Neutrophil (primary cell): Measurements from ENCODE around the gene PCAT7.

ENCODE experiments used
- H3K27ac ChIP-seq: fragments of 200-600 bp; sonication (generic); 2 replicates; pipeline ENCODE4 v1.5.1; 2016; ENCODE audit warnings: mild to moderate bottlenecking, moderate library complexity
- H3K27me3 ChIP-seq: fragments of 200-600 bp; sonication (generic); 2 replicates; pipeline ENCODE4 v1.6.0; 2016; ENCODE audit warnings: mild to moderate bottlenecking
- H3K36me3 ChIP-seq: fragments of 200-600 bp; sonication (generic); 2 replicates; pipeline ENCODE4 v1.5.1; 2017
- H3K4me1 ChIP-seq, 2 experiments: fragments of 200-600 bp in 1 of 2; sonication (generic) in 1 of 2; 1 replicate in 1 of 2; 2 replicates in 1 of 2; pipeline versions ENCODE4 v1.5.1 to v1.6.1; 2013 to 2016; ENCODE audit warnings: low read depth in 1 of 2, low read length in 1 of 2, mild to moderate bottlenecking in 1 of 2, moderate library complexity in 1 of 2; ENCODE audit not compliant: control insufficient read depth in 1 of 2, insufficient read depth in 1 of 2
- H3K4me3 ChIP-seq, 2 experiments: fragments of 200-600 bp in 1 of 2; sonication (generic) in 1 of 2; 1 replicate in 1 of 2; 2 replicates in 1 of 2; pipeline ENCODE4 v1.5.1; 2013 to 2016; ENCODE audit warnings: low read depth in 1 of 2, low read length in 1 of 2, mild to moderate bottlenecking in 1 of 2, moderate library complexity in 1 of 2
- H3K9me3 ChIP-seq: fragments of 200-600 bp; sonication (generic); 2 replicates; pipeline ENCODE4 v1.5.1; 2016
- TF ChIP-seq, protein P1 (sequence below): fragments of 200-600 bp; sonication (generic); IDR thresholded peaks from 2 replicates; pipeline ENCODE4 v1.5.1; 2016; ENCODE audit warnings: antibody characterized with exemption

PCAT7 gene

DNA sequence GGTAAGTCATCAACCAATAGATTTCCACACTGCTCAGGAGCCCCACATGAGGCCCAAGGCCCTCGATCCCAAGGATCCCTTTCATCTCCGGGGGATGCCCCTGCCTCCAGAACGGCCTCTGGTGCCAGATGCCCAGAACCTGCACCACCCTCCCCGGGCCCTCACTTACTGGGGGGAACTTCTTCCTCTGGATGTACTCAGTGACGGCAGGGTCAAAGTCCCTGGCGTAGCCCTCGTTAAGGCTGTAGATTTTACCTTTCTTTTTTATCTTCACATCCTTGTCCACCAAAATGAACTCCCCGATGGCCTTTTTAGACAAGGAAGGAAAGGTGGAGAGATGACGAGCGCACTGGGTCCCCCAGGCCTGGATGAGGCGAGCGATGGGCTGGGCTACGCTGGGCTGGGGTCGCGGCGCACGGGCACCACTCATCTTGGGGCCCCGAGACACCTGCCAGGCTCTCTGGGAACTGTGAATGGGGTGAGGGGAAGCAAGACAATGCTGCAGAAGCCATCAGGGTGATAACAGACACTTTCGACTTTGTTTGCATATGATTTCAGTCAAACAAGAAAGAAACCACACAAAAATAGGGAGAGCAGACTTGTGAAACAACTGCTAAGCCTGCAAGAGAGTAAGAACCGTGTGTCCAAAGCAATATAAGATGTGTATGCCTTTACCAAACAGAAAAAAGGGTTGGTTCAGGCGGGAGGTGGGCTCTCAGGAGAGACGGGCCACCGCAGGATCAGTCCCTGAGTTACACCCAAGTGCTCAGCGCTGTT, 52.0 kb downstream of the PCAT7 start:
- Histone ChIP-seq H3K27ac (no peak overlapping the region), H3K4me3 (no peak overlapping the region), H3K4me1 (peaks cover 4 to 5% of the 10 kb centered on the region in 2 experiments), H3K36me3 (no peaks in the 10 kb centered on the region), H3K9me3 (no peaks in the 10 kb centered on the region), H3K27me3 (no peaks in the 10 kb centered on the region)
- TF ChIP-seq, protein P1, sequence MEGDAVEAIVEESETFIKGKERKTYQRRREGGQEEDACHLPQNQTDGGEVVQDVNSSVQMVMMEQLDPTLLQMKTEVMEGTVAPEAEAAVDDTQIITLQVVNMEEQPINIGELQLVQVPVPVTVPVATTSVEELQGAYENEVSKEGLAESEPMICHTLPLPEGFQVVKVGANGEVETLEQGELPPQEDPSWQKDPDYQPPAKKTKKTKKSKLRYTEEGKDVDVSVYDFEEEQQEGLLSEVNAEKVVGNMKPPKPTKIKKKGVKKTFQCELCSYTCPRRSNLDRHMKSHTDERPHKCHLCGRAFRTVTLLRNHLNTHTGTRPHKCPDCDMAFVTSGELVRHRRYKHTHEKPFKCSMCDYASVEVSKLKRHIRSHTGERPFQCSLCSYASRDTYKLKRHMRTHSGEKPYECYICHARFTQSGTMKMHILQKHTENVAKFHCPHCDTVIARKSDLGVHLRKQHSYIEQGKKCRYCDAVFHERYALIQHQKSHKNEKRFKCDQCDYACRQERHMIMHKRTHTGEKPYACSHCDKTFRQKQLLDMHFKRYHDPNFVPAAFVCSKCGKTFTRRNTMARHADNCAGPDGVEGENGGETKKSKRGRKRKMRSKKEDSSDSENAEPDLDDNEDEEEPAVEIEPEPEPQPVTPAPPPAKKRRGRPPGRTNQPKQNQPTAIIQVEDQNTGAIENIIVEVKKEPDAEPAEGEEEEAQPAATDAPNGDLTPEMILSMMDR: no peak

DNA sequence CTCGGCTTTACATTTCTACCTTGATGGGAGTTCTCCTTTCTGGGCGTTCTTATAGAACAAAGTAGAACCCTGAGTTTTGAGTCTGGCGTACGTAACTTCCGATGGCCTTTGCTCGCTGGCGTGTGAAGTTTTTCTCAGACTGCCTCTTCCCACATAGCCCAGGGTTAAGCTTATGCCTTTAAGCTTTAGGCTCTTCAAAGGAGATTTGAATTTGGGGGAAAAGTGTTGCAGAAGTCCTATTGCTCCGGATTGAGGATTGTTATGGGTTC, 52.5 kb downstream of the PCAT7 start:
- H3K27me3 ChIP-seq: no peaks in the 10 kb centered on the region
- H3K4me1 ChIP-seq: peaks cover 4 to 5% of the 10 kb centered on the region in 2 experiments
- H3K4me3 ChIP-seq: no peak overlapping the region
- no peaks in the 10 kb centered on the region for H3K36me3 ChIP-seq
- H3K9me3 ChIP-seq: no peaks in the 10 kb centered on the region
- TF ChIP-seq, protein P1: no peak
- no peak overlapping the region for H3K27ac ChIP-seq

DNA sequence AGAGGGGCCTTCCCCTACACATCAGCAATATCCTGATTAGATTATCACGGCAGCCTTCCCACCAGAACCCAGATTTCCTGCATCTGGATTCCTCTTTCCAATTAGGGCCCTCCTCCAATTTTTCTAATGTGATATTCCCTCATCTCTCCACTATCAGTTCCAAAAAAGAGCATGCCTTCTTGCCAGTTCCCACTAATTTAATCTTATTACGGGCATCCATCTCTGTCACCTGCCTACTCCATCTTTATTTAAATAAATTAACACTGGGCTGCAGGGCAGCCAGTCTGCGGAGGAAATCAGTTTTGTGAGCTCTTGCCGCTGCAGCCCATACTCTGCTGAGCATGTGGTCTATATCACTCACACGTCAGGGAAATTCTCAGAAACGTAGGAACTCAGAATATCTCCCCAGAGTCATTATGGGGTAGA, 55.3 kb downstream of the PCAT7 start:
- Histone ChIP-seq H3K4me3 (no peak overlapping the region), H3K4me1 (no peaks in the 10 kb centered on the region), H3K27ac (no peak overlapping the region), H3K27me3 (no peaks in the 10 kb centered on the region), H3K9me3 (no peaks in the 10 kb centered on the region), H3K36me3 (no peaks in the 10 kb centered on the region)
- TF ChIP-seq, protein P1: no peak

DNA sequence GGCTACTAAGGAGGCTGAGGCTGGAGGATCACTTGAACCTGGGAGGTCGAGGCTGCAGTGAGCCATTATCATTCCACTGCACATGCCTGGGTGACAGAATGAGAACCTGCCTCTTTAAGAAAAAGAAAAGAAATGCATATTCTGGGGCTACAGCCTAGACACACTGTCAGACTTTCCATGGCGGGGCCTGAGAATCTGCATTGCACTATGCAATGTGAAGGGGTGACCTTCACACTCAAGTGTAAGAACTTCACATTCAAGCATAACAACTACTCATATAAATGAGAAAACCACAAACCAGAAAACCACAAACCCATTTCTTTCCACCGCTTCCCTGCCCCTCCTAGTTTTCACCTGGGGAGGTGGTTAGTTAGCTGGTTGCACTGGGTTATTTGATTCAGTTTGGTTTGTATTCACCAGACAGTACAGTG, 56.8 kb downstream of the PCAT7 start:
- H3K4me1 ChIP-seq: no peaks in the 10 kb centered on the region
- TF ChIP-seq, protein P1: no peak
- no peaks in the 10 kb centered on the region for H3K36me3 ChIP-seq
- no peak overlapping the region for H3K4me3 ChIP-seq
- no peak overlapping the region for H3K27ac ChIP-seq
- no peaks in the 10 kb centered on the region for H3K9me3 ChIP-seq
- no peaks in the 10 kb centered on the region for H3K27me3 ChIP-seq

DNA sequence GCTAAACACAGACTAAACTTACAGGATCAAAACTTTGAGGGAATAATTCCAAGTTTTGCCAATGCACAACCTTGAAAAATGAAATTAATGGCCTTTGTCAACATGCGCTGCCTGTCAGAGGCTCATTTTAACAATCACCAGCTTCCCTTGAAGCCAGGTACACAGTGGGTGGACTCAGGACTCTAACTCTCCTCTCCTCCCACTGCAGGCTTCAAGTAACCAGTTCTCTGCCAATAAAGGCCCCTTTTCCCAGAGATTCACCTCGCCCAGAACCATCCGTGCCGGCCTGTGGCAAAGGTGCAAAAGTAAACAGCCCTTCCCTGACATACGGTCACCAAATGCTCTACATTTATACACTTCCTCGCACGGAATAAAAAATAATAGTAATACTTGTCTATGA, 57.2 kb downstream of the PCAT7 start:
- Histone ChIP-seq H3K27ac (no peak overlapping the region), H3K4me1 (no peaks in the 10 kb centered on the region), H3K9me3 (no peaks in the 10 kb centered on the region), H3K36me3 (no peaks in the 10 kb centered on the region), H3K27me3 (no peaks in the 10 kb centered on the region), H3K4me3 (no peak overlapping the region)
- TF ChIP-seq, protein P1: no peak
